HFF-Myc (cell line): ENCODE results near the gene ZNF316.

Source experiments
- DNase-seq: peaks from one replicate; pipeline ENCODE4 v3.0.0-alpha.2; 2011; ENCODE audit warnings: low read depth; ENCODE audit errors: extremely low read depth
- H3K4me3 ChIP-seq: replicated peaks from 2 replicates; pipeline ENCODE4 v1.5.1; 2011; ENCODE audit warnings: low read depth, mild to moderate bottlenecking, control low read depth, low read length
- CTCF ChIP-seq: IDR thresholded peaks from 2 replicates; pipeline ENCODE4 v1.5.1; 2012; ENCODE audit warnings: mild to moderate bottlenecking, low read depth, low read length, control low read depth; ENCODE audit errors: missing control alignments

ZNF316 gene

GRCh38 chr7:6604458-6604857 is 32.7 kb upstream of the ZNF316 start:
- TF ChIP-seq CTCF: no peak
- no peak for DNase-seq
- no peak overlapping the region for H3K4me3 ChIP-seq

- no peak overlapping the region for H3K4me3 ChIP-seq
- DNase-seq: no peak
- no peak for TF ChIP-seq CTCF
Measured at GRCh38 chr7:6606866-6607583, 30.1 kb upstream of the ZNF316 start.

GRCh38 chr7:6607651-6608051 is 29.5 kb upstream of the ZNF316 start:
- no peak overlapping the region for H3K4me3 ChIP-seq
- no peak for TF ChIP-seq CTCF
- no peak for DNase-seq

GRCh38 chr7:6608081-6608480 is 29.0 kb upstream of the ZNF316 start:
- DNase-seq: no peak
- H3K4me3 ChIP-seq: no peak overlapping the region
- TF ChIP-seq CTCF: no peak

GRCh38 chr7:6608794-6609193 is 28.3 kb upstream of the ZNF316 start:
- TF ChIP-seq CTCF: no peak
- DNase-seq: no peak
- H3K4me3 ChIP-seq: no peak overlapping the region

- DNase-seq: no peak
- H3K4me3 ChIP-seq: no peak overlapping the region
- no peak for TF ChIP-seq CTCF
Measured at GRCh38 chr7:6612819-6613218, 24.3 kb upstream of the ZNF316 start.

- H3K4me3 ChIP-seq: no peak overlapping the region
- no peak for TF ChIP-seq CTCF
- DNase-seq: no peak
Measured at GRCh38 chr7:6613706-6614105, 23.4 kb upstream of the ZNF316 start.
